Activated CD4-positive, alpha-beta T cell treated with anti-CD3 and anti-CD28 coated beads for 4 hours (primary cell): ENCODE results near the gene ZC3H12D.
A peak's percentile ranks its signal among the peaks of the same experiment; 100 is the strongest.

Experiments
- DNase-seq, 2 donors: peaks; one replicate each; pipeline ENCODE4 v3.0.0-alpha.2; 2020

ZC3H12D gene

DNA sequence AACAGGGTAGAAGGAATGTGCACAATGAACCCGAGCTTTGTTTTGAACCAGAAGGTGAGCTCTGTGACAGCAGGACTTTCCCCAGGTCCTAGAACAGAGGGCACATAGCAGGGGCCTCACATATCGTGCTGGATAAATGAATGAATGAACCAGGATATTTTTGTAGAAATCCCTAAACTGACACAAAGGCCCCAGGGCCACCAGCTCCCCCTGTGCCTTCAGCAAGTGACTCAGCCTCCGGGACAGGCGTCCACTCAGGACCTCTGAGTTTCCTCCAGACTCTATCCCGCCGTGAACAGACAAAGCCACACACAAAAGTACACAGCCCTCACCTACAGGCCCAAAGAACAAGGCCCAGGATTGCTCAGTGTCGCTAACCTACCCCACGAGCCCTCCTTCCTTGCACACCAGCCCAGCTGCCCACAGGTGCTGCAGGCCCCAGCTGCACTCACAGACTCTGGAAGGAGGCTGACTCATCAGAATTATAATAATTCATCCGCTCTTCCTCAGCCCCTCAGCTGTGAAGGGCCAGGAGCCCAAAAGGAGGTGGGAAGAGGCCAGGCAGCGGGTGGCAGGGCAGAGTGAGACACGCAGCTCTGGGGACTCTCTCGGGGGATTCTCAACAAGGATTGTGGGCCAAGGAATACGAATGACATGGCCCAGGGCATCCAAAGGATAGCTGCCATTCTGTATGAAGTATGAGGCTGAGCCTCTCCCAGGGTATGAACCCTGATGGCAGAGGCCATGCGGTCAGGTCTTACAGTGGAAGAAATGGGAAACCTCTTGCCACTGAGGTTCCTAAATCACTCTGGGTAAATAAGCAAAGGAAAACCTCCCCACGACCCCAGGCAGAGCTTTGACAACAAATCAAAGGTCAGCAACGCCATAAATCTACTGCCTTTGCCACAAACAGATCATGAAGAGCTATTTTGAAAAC is 43.8 kb downstream of the ZC3H12D start:
- no peak for DNase-seq

DNA sequence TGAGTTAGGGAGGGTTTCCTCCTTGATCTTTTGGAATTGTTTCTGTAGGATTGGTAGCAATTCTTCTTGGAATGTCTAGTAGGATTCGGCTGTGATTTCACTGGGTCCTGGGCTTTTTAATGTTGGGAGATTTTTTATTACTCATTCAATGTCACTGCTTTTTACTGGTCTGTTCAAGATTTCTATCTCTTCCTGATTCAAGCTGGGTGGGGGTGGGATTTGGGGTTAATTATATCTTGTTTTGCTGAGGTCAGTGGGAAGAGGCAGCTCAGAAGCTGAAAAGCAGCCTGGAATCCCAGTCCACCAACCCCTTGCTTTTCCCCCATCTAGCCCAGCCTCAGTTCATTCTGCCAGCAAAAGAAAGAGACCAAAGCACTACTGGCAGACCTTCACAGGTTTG is 45.2 kb downstream of the ZC3H12D start:
- no peak for DNase-seq

DNA sequence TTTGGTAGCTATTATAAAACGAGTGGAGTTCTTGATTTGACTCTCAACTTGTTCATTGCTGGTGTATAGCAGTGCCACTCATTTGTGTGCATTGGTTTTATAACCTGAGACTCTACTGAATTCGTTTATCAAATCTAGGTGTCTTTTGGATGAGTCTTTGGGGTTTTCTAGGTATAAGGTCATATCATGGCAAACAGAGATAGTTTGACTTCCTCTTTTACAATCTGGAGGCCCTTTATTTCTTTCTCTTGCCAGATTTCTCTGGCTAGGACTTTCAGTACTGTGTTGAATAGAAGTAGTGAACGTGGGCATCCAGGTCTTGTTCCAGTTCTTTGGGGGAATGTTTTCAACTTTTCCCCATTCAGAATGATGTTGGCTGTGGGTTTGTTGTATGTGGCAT is 46.0 kb downstream of the ZC3H12D start:
- no peak for DNase-seq

DNA sequence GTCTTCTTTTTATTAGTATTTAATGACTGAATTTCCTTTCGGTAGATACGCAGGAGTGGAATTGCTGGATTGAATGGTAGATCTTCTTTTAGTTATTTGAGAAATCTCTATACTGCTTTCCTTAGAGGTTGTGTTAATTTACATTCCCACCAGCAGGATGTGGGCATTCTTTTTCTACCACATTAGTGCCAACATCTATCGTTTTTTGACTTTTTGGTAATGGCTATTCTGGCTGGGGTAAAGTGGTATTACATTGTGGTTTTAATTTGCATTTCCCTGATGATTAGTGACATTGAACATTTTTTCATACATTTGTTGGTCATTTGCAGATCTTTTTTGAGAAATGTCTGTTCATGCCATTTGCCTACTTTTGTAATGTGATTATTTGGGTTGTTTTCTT is 47.6 kb downstream of the ZC3H12D start:
- no peak for DNase-seq

DNA sequence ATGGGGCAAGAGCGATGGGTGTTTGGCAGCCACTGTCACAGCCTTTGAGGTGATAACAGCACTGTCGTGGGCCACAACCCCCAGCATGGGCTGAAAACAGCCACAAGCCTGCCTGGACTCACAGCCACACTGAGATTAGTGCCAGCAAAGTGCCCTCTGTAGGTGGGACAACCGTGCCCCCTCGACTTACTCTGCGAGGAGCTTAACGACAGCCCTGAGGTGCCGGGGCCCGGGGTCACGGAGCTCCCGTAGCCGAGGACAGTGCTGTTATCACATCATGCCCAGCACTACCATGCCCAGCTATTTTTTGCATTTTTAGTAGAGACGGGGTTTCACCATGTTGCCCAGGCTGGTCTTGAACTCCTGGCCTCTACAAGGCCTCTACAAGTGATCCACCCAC is 48.2 kb downstream of the ZC3H12D start:
- DNase-seq, result no peak

DNA sequence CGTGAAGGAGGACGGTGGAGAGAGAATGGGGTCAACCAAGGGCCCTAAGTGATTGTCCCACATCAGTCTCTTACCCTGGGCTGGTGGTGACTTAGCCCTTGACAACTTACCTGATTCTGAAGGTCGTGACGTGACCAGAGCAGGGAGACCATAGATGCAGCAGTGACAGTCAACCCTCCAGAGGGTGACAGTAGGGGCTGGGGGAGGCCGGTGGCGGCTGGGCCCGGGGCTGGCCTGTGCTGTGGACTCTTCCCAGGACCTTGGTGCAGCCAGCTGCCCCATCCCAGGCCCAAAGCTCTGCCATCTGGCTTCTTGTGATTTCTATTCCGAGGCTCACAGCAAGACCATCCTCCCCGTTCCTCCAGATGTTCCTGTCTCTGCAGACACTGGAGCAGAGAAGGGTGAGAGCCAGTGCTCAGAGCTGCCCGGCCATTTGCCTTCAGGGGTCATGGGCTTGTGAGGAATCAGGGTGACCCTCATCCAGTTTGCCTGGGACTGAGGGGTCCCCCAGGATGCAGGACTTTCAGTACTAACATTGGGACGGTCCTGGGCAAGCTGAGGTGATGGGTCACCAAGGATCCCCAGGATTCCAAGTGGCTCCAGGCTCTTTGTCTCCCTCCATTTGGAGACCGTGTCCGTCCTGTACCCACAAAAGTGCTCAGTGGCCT is 48.8 kb downstream of the ZC3H12D start:
- no peak for DNase-seq

DNA sequence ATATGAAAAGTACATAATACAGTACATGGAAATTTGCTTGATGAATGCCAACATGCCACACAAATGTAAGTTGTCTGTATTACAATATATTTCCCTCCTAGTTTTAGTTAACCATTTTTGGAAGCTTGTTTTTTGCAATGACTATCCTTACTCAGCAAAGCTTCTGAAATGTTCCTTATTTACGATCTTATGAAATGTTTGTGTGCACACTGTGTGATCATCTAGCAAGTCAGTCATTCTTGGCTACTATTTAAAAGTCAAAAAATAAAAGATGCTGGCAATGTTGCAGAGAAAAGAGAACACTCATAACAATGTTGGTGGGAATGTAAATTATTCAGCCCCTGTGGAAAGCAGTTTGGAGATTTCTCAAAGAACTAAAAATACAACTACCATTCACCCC is 50.9 kb downstream of the ZC3H12D start:
- no peak for DNase-seq

DNA sequence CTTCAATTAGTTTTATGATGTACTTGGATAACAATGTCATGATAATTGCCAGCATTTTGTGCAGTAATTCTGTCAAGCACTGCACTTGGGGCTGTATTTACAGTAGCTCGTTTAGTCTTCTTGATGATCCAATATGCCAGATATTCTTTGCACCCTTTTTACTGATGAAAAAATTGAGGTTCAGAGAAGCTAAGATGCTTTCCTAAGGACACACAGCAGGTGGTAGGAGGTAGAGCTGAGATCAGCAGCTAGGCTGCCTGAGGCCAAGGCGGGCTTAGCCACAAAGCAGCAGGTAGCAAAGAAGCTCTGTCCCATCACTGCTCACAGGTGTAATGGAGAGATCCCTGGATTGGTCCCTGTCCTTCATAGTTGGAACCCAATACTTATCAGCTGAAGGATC is 51.4 kb downstream of the ZC3H12D start:
- no peak for DNase-seq

DNA sequence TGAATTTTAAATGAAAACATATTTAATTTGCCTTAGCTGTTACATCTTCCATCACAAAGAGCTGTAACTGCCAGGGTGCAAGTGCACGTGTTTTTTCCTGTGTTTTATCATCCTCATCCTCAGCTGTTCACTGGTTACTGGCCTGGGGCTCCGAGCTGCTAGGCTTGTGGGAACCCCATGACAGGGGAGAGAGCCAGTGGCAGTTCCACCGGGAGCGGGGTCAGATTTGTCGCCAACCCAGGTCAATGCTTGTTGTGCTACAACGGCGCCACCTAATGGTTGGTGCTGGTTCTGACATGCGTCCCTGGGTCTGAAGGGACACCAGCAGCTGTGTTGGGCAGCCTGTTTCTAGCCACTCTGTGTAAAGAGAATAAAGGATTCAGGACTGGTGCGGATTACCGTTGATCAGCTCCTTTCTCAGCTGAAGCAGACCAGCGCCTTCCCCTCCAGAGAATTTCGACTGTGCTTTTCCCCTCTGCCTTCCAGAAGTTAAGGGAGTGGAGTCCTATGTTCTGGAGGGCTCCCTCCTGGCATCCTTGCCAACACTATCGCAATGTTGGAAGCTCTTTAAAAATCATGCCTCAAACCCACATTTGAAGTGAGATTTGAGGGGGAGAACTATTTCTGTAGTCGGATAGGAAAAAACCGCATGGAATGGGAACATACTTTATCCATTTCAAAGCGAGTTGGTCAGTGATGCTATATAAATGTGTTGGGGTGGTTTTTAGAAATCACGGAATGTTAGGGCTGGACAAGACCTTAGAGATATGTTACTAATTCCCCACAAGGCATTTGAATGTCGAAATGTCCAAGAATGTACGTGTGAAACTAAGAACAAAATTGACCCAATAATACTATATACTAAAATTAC is 52.7 kb downstream of the ZC3H12D start:
- DNase-seq, result peak; percentile 86 to 94

DNA sequence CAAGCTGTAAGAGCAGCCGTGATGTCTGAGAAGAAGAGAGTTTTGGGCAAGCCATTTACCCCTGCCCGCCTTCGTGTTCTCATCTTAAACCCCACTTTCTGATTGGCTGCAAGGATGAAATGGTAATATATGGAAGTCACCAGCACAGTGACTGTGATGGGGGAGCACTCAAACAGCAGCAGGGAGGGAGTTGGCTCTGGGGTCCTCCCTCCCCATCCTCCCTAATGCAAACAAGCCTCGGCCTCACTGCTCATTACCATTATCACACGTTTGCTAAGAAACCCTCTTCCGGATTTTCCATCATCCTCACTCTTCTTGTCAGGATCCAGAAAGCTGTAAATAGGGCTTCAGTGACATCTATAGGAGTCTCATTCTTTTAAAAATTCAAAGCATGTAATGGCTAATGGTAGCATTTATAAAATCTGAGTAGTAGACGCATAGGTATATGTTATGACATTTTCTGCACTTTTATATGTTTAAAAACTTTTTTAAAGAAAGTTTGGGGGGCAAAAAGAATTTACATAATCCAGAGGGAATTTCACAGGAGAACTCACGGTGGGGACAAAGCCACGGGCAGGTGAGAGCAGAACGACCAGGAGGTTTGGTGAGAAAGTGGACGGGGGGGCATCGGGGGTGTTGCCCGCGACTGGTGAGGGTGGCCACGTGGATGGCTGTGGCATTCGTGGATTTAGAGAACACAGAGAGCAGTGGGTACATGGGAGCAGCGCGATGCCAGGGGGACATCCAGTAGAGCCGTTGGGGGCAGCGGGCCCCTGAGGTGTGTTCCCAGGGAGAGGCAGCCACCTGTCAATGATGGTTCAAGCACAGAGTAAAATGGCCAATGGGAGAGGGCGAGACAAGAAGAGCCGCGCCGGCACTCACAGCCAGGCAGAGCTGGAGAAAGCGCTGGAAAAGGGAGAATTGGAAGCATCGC is 55.1 kb downstream of the ZC3H12D start:
- DNase-seq, result no peak

DNA sequence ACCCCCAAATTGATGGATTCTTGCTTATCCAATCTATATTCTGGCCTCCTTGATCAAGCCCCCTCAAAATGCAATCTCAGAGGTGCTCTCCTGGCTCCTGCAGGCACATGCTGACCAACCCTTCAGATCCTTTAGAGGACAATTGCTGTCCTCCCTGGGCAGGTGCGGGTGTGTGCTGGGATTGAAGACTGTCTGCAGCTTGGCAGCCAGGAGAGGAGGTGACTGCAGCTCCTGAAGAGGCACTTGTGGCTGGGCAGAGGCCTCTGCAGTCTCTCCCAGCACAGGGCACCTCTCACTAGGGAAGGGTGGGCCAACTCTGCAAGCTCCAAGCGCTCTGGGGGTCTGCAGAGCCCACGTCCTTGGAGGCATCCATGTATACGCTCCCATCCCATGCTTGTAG is 56.2 kb downstream of the ZC3H12D start:
- no peak for DNase-seq

DNA sequence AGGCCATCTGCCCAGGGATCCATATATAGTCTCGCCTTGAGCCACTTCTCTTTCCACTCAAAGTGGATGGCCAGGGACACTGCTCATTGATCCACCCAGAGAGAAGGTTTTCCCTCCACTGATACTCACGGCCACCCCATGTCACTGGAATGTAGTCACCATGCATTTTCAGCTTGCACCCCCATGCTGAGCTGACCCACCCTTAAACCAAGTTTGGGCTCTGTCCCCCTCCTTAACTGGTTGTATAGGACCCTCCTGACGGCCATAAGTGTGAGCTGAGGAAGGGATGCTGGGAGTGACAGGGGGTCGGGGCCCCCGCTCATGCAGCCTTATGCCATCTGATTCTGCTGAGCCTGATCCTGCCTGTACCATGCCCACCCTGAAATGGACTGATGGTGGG is 59.1 kb downstream of the ZC3H12D start:
- DNase-seq, result no peak

DNA sequence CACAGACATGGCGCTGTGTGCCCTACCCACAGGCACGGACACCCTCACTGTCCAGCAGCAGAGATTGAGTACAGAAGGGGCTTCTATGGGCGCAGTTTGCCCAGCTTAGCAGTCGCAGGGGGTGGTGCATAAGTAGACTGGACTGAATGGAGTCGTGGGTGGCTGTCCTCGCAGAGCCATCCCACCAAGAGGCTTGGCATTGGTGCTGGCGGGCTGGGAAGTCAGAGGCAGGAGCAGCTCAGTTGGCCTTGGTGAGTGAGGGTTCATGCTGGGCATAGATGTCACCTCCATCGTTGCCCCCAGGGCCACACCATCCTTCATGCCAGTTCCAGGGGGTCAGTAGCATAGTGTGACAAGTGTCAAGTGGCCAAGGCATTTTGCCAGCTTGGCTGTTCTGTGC is 59.6 kb downstream of the ZC3H12D start:
- no peak for DNase-seq

DNA sequence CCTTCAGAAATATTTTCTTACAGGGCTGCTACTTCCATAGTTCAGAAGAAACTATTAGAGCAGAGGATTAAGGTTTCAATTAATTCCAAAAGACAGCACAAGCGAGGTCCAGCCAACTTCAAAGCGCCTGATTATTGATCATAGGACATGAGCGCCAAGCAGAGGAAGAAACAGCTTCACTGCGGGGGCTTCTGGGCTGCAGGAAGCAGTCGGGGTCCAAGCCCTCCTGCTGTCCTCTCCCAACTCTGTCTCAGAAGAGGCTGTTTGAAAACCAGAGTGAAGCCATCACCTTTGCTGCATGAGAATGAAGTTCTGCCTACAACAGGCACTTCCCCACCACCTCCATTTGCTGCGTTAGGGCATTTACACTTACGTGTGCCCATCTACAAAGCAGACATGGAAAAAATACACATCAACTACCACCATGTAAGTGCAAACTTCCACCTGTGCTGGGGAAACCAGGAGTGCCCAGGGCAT is 60.8 kb downstream of the ZC3H12D start:
- no peak for DNase-seq

DNA sequence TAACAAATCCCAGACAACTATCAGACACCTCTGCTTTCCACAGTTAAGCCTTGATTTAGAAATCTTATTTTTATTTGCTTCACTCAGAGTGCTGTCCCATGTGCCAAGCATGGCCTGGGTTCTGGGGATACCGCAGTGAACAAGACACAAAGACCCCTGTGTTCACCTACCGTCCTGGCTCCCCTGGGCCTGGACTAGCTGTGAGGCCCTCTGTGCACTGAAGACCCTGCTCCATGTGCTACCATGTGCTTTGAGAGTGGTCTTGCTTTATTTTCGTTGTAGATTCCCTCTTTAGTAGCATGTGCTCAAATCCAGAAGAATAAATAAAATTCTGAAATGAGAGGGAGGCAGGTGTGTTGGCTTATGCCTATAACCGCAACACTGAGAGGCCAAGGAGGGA is 62.2 kb downstream of the ZC3H12D start:
- no peak for DNase-seq

DNA sequence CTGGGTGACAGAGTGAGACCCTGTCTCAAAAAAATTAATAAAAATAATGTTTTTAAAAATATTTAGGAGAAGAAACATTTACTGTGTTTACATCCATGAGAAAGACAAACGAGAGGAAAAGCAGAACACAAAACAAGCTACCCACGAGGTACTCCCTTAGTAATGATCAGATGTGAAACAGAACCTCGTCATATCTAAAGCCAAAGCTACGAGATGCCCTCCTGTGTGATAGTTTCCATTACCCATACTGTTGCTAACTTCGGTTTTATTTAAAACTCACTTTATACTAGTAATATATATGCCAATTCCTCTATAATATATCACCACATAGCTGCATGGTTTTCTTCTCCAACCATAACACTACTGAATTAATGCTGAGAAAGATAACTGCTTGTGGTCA is 63.7 kb downstream of the ZC3H12D start:
- DNase-seq, result no peak

DNA sequence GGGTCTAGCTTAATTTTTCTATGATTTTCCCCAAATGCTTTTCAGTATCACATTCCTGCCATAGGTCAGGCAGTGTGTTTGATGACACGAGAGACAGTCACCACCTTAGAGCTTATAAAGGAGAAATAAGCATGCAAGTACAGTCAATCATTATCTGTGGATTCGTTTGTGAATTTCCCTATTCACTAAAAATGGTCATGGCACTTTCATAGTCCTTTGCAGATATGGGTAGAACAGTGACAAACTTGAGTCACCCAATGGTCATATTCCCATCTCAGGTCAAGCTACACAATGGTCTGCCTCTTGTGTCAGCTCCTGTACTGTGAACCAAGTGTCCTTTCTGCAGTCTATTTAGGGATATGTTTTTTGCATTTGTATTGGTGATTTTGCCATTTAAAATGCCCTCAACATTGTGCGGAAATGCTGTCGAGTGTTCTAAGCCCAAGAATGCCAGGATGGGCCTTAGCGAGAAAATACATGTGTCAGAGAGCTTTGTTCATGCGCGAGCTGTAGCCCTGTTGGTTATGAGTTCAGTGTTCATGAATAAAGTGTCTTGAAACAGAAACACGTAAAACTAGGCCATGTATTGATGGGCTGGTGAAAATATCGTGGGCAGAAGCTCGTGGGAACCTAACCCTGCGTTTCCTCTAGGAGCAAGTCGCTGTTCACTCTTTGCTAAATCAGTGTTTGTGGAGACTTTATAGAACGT is 65.0 kb downstream of the ZC3H12D start:
- DNase-seq, result no peak

DNA sequence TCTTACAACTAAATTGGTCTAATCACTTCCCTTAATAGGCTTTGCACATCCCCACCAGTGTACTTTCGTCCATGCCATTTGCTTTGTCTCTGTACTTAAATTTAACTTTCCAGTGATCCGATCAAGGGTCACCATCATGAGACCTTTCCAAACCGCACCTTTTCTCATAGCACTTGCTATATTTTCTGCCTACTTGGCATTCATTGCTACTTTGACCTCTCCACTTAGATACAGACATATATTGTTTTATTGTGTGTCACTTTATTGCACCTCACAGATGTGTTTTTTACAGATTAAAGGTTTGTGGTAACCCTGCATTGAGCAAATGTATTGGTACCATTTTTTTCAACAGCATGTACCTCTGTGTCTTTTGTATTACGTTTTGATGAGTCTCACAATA is 70.0 kb downstream of the ZC3H12D start:
- no peak for DNase-seq

DNA sequence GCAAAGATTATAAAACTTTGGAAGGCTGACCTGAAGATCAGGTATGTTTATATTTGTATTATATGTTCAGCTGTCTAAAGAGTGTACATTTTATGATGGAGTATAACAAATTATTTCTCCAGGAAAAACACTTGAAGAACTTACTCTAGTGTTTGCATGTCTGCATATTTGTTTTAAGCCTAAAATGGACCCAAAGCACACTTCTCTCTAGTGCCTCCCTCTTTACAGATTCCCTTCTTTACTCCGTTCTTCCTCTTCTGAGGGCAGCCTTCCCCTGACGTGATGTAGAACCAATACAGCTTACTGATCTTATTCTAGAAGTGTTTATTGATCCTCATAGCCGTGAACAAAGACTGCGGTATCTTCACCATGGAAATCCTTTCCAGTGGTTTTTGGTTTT is 70.8 kb downstream of the ZC3H12D start:
- DNase-seq, result no peak

DNA sequence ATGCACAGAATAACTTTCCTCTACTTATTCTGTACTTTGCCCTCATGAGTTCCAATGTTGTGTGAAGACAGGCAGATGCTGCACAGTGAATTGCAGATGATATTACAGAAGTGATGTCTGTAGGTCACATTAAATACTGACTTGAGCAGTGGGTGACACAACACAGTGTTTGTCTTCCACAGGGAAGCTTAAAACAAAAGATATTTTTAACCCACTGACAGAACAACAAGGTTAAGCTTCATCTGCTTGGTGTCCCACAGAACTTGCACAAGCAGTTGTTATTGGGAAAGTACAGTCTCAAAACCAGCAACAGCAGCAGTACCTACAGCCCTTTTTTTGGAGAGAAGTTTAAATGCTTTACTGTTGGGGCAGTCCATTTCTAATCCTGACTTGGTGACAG is 74.3 kb downstream of the ZC3H12D start:
- DNase-seq, result no peak

DNA sequence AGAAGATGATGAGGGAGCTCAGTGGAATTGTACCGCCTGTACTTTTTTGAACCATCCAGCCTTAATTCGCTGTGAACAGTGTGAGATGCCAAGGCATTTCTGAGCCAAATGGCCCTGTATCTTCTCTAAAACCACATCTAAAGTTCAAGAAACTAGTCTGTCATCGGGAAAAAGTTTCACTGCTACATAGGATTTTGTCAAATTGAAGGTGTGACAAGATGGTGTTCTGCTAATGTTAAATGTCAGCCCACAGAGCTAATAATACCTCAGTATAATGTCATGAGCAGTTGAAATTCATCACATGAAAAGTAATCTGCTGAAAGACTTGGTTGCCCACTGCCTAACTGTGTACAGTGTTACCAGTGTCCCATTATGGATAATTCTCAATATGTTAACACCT is 75.2 kb downstream of the ZC3H12D start:
- DNase-seq, result no peak
